ENCODE results near the gene LZTS2. TPM values are rescaled to one million over a fixed set of nuclear protein-coding genes. Genes with fewer than 3 reads are reported as not detected.

LZTS2 gene
- total and polyA plus RNA-seq, 4 donors: 2.1 to 10.3 (median 9.5) TPM

DNA sequence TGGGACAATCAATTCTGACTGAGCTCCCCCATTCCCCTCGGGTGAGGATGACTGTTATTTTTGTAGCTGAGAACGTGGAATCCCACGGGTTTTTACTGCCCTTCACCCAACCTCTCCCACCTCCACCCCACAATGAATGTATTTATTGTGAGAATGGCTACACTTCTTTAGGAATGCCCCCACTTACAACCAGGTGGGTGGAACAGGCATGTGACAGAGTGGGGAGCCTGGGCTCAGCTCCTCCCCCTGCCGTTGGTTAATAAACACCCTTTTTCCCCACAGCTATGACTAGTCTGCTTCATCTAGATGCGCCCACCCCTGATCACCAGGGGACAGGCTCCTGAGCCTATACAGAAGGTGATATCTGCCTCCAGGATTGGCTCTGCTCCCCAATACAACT, 14.3 kb upstream of the LZTS2 start:
- DNase-seq (ENCODE audit: low spot score): no peak
- Histone ChIP-seq H3K27ac (ENCODE audit: low read depth in 1 of 2, low read length in 2 of 2) (no peak overlapping the region), H3K4me1 (ENCODE audit: control insufficient read depth in 4 of 4, insufficient read depth in 4 of 4, low read length in 3 of 4) (peaks cover 4 to 33% (median 28%) of the 10 kb centered on the region in 4 donors), H3K27me3 (ENCODE audit: control insufficient read depth in 4 of 4, insufficient read depth in 4 of 4, low read length in 3 of 4) (no peaks in the 10 kb centered on the region), H3K4me3 (ENCODE audit: low read depth in 1 of 3, low read length in 3 of 3) (no peak overlapping the region), H3K36me3 (ENCODE audit: control insufficient read depth in 4 of 4, insufficient read depth in 3 of 4, low read depth in 1 of 4, low read length in 3 of 4) (peaks cover under 1 to 27% (median 12%) of the 10 kb centered on the region in 4 donors), H3K9ac (ENCODE audit: low read depth in 1 of 2, low read length in 2 of 2) (no peak overlapping the region), H3K9me3 (ENCODE audit: control insufficient read depth in 4 of 4, low read length in 3 of 4) (no peaks in the 10 kb centered on the region)
- TF ChIP-seq, protein P1, sequence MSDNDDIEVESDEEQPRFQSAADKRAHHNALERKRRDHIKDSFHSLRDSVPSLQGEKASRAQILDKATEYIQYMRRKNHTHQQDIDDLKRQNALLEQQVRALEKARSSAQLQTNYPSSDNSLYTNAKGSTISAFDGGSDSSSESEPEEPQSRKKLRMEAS (IDR thresholded peaks at IDR 0.05): no peak
- TF ChIP-seq, protein P2, sequence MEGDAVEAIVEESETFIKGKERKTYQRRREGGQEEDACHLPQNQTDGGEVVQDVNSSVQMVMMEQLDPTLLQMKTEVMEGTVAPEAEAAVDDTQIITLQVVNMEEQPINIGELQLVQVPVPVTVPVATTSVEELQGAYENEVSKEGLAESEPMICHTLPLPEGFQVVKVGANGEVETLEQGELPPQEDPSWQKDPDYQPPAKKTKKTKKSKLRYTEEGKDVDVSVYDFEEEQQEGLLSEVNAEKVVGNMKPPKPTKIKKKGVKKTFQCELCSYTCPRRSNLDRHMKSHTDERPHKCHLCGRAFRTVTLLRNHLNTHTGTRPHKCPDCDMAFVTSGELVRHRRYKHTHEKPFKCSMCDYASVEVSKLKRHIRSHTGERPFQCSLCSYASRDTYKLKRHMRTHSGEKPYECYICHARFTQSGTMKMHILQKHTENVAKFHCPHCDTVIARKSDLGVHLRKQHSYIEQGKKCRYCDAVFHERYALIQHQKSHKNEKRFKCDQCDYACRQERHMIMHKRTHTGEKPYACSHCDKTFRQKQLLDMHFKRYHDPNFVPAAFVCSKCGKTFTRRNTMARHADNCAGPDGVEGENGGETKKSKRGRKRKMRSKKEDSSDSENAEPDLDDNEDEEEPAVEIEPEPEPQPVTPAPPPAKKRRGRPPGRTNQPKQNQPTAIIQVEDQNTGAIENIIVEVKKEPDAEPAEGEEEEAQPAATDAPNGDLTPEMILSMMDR (IDR thresholded peaks at IDR 0.05; ENCODE audit: low read depth, low read length, missing input control): no peak
- no peak for TF ChIP-seq HNF4A (conservative IDR thresholded peaks at IDR 0.05)
- no peak for TF ChIP-seq HNF4G (IDR thresholded peaks at IDR 0.05)
- TF ChIP-seq RAD21 (IDR thresholded peaks at IDR 0.05): peak in 1 of 2 donors; percentile 3
- TF ChIP-seq YY1 (IDR thresholded peaks at IDR 0.05): no peak
- WGBS: 61% methylated on average over 5 of the region's 5 CpGs

DNA sequence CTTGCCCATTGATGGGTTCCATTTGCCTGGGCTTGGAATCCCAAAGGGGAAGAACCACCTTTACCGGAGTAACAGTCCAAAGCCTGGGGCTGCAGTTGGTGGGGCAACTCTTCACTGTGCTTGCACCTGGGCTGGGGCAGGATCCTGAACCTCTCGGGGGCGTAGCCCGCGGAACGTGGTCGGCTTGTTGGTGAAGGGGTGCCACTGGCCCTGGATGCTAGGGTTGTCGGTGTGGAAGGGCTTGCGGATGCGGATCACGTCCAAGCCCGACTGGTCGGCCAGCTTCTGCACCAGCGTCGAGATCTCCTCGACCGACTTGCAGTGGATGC, 13.0 kb upstream of the LZTS2 start:
- Histone ChIP-seq H3K36me3 (ENCODE audit: control insufficient read depth in 4 of 4, insufficient read depth in 3 of 4, low read depth in 1 of 4, low read length in 3 of 4) (peaks cover 6 to 26% (median 9%) of the 10 kb centered on the region in 4 donors), H3K27me3 (ENCODE audit: control insufficient read depth in 4 of 4, insufficient read depth in 4 of 4, low read length in 3 of 4) (no peaks in the 10 kb centered on the region), H3K9me3 (ENCODE audit: control insufficient read depth in 4 of 4, low read length in 3 of 4) (no peaks in the 10 kb centered on the region), H3K27ac (ENCODE audit: low read depth in 1 of 2, low read length in 2 of 2) (no peak overlapping the region), H3K4me3 (ENCODE audit: low read depth in 1 of 3, low read length in 3 of 3) (peak overlapping the region; percentile 89 to 98 (median 93)), H3K9ac (ENCODE audit: low read depth in 1 of 2, low read length in 2 of 2) (peak overlapping the region in 1 of 2 donors; percentile 87), H3K4me1 (ENCODE audit: control insufficient read depth in 4 of 4, insufficient read depth in 4 of 4, low read length in 3 of 4) (peaks cover 4 to 33% (median 28%) of the 10 kb centered on the region in 4 donors)
- 10% methylated on average over 17 of the region's 17 CpGs for WGBS
- DNase-seq (ENCODE audit: low spot score): no peak
- TF ChIP-seq HNF4A (conservative IDR thresholded peaks at IDR 0.05) (no peak), HNF4G (IDR thresholded peaks at IDR 0.05) (no peak), EGR1 (IDR thresholded peaks at IDR 0.05; ENCODE audit: low read depth in 2 of 2) (no peak), FOXA1 (IDR thresholded peaks at IDR 0.05) (no peak), SP1 (IDR thresholded peaks at IDR 0.05) (no peak), NR2F2 (IDR thresholded peaks at IDR 0.05) (no peak)
- TF ChIP-seq, protein P2 (IDR thresholded peaks at IDR 0.05; ENCODE audit: low read depth, low read length, missing input control): no peak
- TF ChIP-seq, protein P3, sequence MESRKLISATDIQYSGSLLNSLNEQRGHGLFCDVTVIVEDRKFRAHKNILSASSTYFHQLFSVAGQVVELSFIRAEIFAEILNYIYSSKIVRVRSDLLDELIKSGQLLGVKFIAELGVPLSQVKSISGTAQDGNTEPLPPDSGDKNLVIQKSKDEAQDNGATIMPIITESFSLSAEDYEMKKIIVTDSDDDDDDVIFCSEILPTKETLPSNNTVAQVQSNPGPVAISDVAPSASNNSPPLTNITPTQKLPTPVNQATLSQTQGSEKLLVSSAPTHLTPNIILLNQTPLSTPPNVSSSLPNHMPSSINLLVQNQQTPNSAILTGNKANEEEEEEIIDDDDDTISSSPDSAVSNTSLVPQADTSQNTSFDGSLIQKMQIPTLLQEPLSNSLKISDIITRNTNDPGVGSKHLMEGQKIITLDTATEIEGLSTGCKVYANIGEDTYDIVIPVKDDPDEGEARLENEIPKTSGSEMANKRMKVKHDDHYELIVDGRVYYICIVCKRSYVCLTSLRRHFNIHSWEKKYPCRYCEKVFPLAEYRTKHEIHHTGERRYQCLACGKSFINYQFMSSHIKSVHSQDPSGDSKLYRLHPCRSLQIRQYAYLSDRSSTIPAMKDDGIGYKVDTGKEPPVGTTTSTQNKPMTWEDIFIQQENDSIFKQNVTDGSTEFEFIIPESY (IDR thresholded peaks at IDR 0.05): no peak
